Activated naive CD4-positive, alpha-beta T cell treated with anti-CD3 and anti-CD28 coated beads for 36 hours (primary cell): ENCODE results near the gene FAM120B. TPM values are rescaled to one million over a fixed set of nuclear protein-coding genes. Genes with fewer than 3 reads are reported as not detected.
A peak's percentile ranks its signal among the peaks of the same experiment; 100 is the strongest.

Experiments
- CTCF ChIA-PET: fragments of 350-600 bp; sonication (Branson Sonifier 250); formaldehyde crosslinking; loops from one replicate; lab custom pipeline; 2021; ENCODE audit warnings: antibody characterized with exemption; lab: Charles Lee
- DNase-seq: peaks from one replicate; pipeline ENCODE4 v3.0.0-alpha.2; 2020
- H3K27ac Mint-ChIP-seq: one replicate; pipeline ENCODE4 v1.8.0; 2021; ENCODE audit warnings: mild to moderate bottlenecking, mixed read lengths
- H3K27me3 Mint-ChIP-seq: one replicate; pipeline ENCODE4 v1.8.0; 2021; ENCODE audit warnings: low read depth, mixed read lengths
- H3K36me3 Mint-ChIP-seq: one replicate; pipeline ENCODE4 v1.8.0; 2021; ENCODE audit warnings: low read depth, mixed read lengths
- H3K4me1 Mint-ChIP-seq: one replicate; pipeline ENCODE4 v1.8.0; 2021; ENCODE audit warnings: low read depth, mixed read lengths
- H3K4me3 Mint-ChIP-seq: one replicate; pipeline ENCODE4 v1.8.0; 2021; ENCODE audit warnings: mild to moderate bottlenecking, moderate library complexity, mixed read lengths
- H3K9me3 Mint-ChIP-seq: one replicate; pipeline ENCODE4 v1.8.0; 2021; ENCODE audit warnings: mixed read lengths
- intact Hi-C: fragments of 100-400 bp; cut with micrococcal nuclease; formaldehyde crosslinking; loops from one replicate; pipeline ENCODE4 v1.15.1; 2023
- total RNA-seq, 2 experiments: library from RNA; stranded (reverse); gene quantifications; one replicate each; pipeline ENCODE4 v1.2.3, GENCODE V29; 2021

Gene FAM120B
- total RNA-seq, 2 experiments from 2014 or later = 15.5 to 16.1 TPM

DNA sequence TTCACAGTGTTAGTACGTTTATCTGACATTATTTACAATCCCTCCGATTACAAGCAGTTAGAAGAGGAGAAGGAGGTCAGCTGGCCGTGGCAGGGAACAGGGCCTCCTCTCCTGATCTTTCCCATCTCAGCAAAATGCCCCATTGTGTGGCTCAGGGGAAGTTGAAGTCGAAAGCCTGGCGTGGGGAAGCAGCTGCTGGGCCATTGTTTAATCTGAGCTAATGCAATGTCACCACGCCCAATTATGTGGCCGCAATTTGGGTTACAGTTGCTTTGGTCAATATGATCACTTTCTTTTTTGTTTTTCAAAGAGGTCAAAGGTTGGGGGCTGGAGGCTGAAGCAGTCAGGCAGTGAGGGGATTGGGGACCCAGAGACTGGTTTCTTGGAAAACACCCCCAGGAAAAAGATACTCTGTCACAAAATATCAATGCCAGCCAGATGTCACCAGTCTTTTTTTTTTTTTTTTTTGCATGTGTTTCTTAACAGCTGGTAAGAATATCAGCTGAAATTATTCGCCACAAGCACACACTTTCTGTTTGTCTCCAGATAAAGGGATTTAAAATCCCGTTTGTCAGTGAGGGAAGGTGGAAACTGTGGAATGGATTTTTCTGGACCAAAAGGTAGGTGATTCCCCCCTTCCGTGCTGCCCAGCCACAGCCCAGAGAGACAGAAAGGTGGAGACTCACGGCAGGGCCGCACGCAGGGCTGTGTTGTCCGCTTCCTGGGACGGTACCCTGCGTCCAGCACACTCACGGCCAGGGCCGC, 40.3 kb upstream of the FAM120B start:
- Mint-ChIP-seq H3K27me3 (no peaks in the 10 kb centered on the region), H3K36me3 (no peaks in the 10 kb centered on the region), H3K4me1 (peaks cover 2% of the 10 kb centered on the region), H3K27ac (no peak overlapping the region), H3K4me3 (no peak overlapping the region), H3K9me3 (no peaks in the 10 kb centered on the region)
- CTCF ChIA-PET = interaction anchor here (1.2 kb wide), 1 partner anchor 251 kb away, joined by 3 read pairs; no protein-coding TSS in a partner anchor
- no peak for DNase-seq
- intact Hi-C loops = no loop called here

DNA sequence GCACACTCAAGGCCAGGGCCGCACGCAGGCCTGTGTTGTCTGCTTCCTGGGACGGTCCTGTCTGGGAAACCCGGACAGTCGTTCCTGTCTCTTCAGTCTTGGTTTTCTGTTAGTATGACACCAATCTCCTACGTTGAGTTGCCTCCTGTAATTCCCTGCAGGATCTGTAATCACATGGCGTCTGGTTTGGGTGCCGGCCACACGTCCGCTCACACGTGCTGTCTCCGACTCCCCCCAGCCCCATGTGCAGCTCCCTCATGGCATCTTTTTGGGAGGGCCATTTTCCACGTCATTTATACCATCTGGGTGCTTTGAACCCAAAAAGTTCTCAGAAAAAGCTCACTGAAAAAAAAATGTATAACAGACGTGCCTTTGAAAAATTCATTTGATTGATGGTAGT, 38.9 kb upstream of the FAM120B start:
- intact Hi-C loops = no loop called here
- no peak overlapping the region for H3K27ac Mint-ChIP-seq
- no peaks in the 10 kb centered on the region for H3K27me3 Mint-ChIP-seq
- peaks cover 11% of the 10 kb centered on the region for H3K4me1 Mint-ChIP-seq
- DNase-seq = no peak
- no peaks in the 10 kb centered on the region for H3K36me3 Mint-ChIP-seq
- CTCF ChIA-PET = no interaction called here
- H3K4me3 Mint-ChIP-seq = no peak overlapping the region
- H3K9me3 Mint-ChIP-seq = no peaks in the 10 kb centered on the region

DNA sequence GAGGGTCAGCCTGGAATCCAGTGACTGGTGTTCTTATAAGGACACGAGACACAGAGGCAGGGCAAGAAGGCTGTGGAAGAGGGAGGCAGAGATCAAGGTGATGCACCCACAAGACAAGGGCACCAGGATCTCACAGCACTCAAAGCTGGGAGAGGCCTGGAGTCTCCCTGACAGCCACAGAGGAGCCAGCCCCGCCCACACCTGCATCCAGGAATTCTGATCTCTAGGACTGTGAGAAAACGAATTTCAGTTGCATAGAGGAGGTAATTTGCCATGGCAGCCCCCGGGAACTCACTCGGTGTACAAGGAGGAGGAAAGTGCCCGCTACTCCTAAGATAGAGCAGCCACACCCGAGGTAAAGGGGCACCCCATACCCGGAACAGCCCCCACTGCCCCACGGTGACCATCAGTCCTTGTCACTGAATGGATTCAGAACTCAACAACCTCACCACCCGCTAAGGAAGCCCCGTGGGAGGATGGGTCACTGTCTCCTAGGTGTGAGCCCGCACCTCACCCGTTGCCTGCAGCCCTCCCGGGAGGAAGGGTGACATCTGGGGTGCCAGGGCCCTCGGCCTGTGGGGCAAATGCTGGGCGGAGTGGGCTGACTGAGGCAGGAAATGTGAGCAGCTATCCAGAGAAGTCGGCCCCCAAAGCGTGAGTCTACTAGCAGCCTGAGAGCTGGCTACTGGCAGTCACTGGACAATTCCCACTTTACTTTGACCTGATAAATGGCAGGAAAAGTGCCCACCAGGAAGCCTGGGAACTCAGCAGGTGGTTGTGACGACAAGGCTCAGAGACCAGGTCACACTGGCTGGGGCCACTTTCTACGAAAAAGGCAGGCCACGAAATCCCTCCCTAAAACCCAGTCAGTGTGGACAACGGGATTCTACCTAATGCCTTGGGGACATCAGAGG, 38.1 kb upstream of the FAM120B start:
- CTCF ChIA-PET = no interaction called here
- Mint-ChIP-seq H3K36me3 (peaks cover under 1% of the 10 kb centered on the region), H3K27ac (no peak overlapping the region), H3K4me3 (no peak overlapping the region), H3K4me1 (peaks cover 11% of the 10 kb centered on the region), H3K9me3 (peaks cover under 1% of the 10 kb centered on the region), H3K27me3 (no peaks in the 10 kb centered on the region)
- intact Hi-C loops = no loop called here
- DNase-seq = no peak

DNA sequence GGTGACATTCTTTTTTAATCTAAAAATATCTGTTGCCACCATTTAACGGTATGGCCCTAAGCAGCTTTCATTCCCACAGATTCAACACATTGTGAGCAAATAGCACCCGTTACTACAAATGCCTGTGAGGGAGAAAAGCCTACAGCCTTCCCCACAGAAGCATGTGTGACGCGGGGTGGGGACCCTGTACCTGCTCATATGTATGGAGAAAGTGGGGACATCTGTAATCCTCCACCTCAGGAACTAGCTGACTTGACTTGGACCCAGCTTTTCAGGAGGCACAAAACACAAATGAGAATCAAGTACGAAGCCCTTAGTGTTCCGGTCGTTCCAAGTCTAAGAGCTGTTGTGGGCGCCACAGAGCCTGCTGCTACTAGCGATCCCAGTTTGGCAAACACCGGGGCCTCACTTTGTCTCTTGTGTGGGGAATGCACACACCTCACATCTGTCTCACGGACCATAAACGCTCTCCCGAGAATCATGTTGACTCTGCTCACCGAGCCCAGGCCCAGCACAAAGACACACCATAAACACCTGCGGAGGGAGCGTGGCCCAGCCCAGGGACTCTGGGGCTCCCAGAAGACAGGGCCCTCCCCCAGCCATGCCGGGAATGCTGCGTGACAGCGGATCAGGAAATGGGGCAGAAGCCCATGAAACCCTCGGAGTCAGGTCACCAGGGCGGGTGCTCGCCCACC, 37.3 kb upstream of the FAM120B start:
- H3K36me3 Mint-ChIP-seq = peaks cover 6% of the 10 kb centered on the region
- CTCF ChIA-PET = interaction anchor here (0.8 kb wide), 1 partner anchor 247 kb away, joined by 3 read pairs; no protein-coding TSS in a partner anchor
- DNase-seq = no peak
- intact Hi-C loops = no loop called here
- H3K27me3 Mint-ChIP-seq = no peaks in the 10 kb centered on the region
- peaks cover 11% of the 10 kb centered on the region for H3K4me1 Mint-ChIP-seq
- no peak overlapping the region for H3K27ac Mint-ChIP-seq
- no peak overlapping the region for H3K4me3 Mint-ChIP-seq
- peaks cover 9% of the 10 kb centered on the region for H3K9me3 Mint-ChIP-seq

DNA sequence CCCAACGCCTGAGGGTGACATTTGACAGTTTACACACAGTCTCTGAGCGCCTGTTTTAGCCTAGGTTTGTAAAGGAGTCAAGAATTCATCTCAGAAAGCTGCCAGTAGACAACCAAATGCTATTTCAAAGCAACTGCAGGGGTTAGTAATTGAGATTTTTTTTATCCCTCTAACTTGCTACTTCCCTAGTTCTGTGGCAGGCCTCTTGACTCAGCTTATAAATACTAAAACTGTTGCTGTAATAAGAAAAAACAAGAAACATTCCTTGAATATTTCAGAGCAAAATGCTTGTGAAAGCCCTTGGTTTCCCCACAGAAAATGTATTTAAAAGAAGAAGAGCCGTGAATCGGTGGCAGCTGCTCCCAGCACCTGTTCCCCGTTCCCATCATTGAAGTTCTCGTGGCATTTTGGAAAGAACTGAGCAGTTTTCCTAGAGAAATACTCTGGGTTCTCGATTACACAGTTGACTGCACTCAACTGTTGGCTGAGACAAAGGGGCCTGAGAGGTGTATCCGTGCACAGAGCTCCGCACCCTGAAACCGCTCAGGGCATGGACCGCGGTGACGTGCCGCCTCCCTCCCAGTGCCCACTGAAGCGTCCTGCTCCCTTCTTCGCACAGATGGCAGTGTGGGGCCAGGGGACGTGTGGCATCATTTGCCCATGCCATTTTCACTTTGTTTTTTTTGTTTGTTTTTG, 36.6 kb upstream of the FAM120B start:
- Mint-ChIP-seq H3K9me3 (peaks cover 13% of the 10 kb centered on the region), H3K27me3 (no peaks in the 10 kb centered on the region), H3K4me3 (no peak overlapping the region), H3K27ac (no peak overlapping the region), H3K36me3 (peaks cover 6% of the 10 kb centered on the region), H3K4me1 (peaks cover 11% of the 10 kb centered on the region)
- CTCF ChIA-PET = interaction anchor here (0.8 kb wide), 1 partner anchor 247 kb away, joined by 3 read pairs; no protein-coding TSS in a partner anchor
- no peak for DNase-seq
- intact Hi-C loops = no loop called here

DNA sequence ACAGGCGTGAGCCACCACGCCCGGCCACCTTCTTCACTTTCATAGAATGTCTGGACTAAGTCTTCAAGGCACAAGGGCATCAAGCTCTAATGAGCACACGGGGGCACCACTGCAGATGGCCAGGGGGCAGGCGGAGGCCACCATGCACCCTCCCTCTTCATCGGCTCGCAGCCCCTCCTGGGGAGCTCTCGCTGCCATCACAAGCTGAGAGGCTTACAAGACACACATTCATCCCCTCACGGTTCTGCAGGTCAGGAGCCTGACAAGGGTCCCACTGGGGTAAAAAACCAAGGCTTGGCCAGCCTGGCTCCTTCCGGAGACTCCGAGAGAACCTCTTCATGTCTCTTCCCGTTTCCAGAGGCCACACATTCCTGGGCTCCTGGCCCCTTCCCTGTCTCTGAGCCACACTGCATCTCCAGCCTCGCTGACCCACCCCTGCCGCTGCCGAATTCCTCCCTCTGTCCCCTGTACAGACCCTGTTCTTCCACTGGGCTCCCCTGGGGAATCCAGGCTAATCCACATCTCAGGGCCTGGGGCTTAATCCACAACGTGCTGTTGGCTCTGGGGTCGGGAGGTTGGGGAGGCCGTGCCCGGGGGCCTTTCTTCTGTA, 35.5 kb upstream of the FAM120B start:
- intact Hi-C loops = no loop called here
- H3K36me3 Mint-ChIP-seq = peaks cover 6% of the 10 kb centered on the region
- CTCF ChIA-PET = no interaction called here
- DNase-seq = no peak
- peak overlapping the region; percentile 78 for H3K27ac Mint-ChIP-seq
- H3K27me3 Mint-ChIP-seq = no peaks in the 10 kb centered on the region
- H3K4me3 Mint-ChIP-seq = peak overlapping the region; percentile 70
- H3K4me1 Mint-ChIP-seq = peaks cover 11% of the 10 kb centered on the region
- H3K9me3 Mint-ChIP-seq = peaks cover 20% of the 10 kb centered on the region

DNA sequence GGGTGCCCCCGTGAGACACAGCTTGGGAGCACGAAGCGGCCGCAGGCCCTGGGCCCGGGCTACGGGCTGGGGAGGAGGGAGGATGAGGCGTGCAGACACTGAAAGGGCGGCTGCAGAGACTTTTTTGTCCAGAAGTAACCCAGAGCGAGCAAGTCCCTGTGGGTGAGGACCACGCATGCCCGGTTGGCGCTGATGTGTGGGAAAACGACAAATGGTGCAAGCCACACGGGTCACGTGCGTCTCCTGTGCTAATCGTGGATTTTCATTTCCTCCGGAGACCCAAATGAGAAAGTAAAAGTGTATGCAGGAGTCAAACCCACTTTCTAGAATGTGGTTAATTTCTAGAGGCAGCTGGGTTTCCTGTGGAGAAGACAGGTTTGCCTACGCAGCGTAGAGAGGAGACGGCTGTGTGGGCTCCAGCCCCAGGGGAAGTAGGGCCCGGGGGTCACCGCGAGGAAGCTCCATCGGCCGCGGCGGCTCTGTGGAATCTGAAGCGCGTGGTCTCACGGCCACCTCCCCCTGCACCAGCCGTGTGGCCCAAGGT, 34.7 kb upstream of the FAM120B start:
- H3K27me3 Mint-ChIP-seq = no peaks in the 10 kb centered on the region
- peak overlapping the region; percentile 70 for H3K4me3 Mint-ChIP-seq
- peak; percentile 91 for DNase-seq
- CTCF ChIA-PET = interaction anchor here (0.9 kb wide), 1 partner anchor 20 kb away, joined by 4 read pairs; no protein-coding TSS in a partner anchor
- peak overlapping the region; percentile 78 for H3K27ac Mint-ChIP-seq
- intact Hi-C loops = loop anchor here (1.0 kb wide), 2 partner anchors 18 to 34 kb away; partner anchors contain the start of gene FAM120B
- H3K36me3 Mint-ChIP-seq = peaks cover 6% of the 10 kb centered on the region
- peaks cover 22% of the 10 kb centered on the region for H3K9me3 Mint-ChIP-seq
- H3K4me1 Mint-ChIP-seq = peaks cover 11% of the 10 kb centered on the region

DNA sequence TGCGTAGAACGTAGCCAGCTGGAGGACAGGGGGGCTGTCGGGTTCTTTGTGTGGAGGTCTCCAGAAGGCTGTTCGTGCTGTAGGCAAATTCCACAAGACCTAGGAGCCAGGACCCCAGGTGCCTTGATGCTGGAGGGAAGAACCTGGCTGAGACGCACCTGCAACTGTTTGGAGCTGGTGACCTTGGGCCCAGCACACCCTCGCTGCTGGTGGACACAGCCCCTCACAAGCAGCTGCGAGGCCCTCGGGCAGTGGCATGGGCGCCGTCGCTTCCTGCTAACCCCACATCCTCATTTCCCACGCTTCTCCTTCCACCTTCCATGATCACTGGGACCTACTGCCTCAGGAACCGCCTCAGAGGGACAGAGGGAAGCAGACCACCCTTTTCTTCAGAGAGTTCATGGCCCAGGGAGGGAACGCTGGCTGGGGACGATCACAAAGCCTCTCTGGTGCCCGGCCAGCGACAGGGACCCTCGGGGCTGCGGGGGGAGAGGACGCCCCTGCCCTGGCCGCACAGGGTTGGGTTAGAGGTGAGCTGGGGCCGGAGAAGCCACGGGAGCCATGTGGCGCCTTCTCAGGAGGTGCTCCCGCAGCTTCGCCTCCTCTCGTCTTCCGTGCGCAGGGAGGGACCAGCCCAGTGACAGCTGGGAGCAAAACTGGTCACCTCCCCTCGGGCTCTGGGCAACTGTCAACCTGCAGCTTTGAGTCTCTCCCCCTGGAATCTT, 34.1 kb upstream of the FAM120B start:
- Mint-ChIP-seq H3K9me3 (peaks cover 24% of the 10 kb centered on the region), H3K36me3 (peaks cover 8% of the 10 kb centered on the region), H3K27me3 (no peaks in the 10 kb centered on the region), H3K27ac (peak overlapping the region; percentile 78), H3K4me1 (peaks cover 14% of the 10 kb centered on the region), H3K4me3 (peak overlapping the region; percentile 70)
- CTCF ChIA-PET = interaction anchor here (0.9 kb wide), 1 partner anchor 19 kb away, joined by 4 read pairs; no protein-coding TSS in a partner anchor
- no peak for DNase-seq
- intact Hi-C loops = loop anchor here (1.0 kb wide), 2 partner anchors 18 to 34 kb away; partner anchors contain the start of gene FAM120B

DNA sequence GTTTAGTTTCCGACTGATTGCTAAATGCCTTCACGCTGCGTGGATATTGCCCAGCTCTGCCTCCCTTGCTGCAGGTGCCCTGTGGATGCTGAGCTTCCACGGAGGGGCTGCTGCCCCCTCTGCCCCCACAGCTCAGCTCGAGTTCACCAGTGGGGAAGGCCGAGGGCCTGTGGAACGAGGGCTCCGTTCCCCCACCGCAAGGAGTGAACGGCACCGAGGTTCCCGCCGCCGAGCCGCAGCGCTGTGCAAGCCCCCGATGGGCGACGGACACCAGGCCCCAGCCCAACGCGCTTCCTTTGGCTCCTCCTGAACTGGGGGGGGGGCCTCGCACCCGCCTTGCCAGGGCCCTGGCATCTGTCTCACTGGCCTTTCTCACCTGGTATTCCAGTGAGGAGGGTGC, 33.4 kb upstream of the FAM120B start:
- CTCF ChIA-PET = no interaction called here
- Mint-ChIP-seq H3K4me3 (no peak overlapping the region), H3K27ac (no peak overlapping the region), H3K27me3 (no peaks in the 10 kb centered on the region), H3K9me3 (peaks cover 24% of the 10 kb centered on the region), H3K4me1 (peaks cover 18% of the 10 kb centered on the region), H3K36me3 (peaks cover 8% of the 10 kb centered on the region)
- no peak for DNase-seq
- intact Hi-C loops = no loop called here

DNA sequence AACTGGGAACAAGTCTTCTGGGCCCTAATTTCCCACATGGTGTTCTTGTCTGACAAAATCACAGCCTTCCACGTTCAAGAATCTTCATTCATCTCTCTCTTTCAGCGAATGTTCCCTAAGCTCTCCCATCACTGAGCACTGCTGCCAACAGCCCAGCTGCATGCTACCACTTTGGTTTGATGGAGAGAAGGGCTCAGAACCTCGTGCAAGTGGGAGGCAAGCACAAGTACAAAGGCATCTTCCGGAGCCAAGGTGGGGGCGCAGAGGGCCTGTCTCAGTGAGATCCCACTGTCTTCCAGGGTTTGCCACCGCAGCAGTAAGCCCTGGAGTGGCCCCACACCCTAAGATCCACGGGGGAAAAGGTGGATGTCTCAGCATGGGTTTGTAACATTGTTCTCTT, 32.9 kb upstream of the FAM120B start:
- Mint-ChIP-seq H3K4me3 (no peak overlapping the region), H3K36me3 (peaks cover 8% of the 10 kb centered on the region), H3K4me1 (peaks cover 23% of the 10 kb centered on the region), H3K27ac (no peak overlapping the region), H3K9me3 (peaks cover 24% of the 10 kb centered on the region), H3K27me3 (no peaks in the 10 kb centered on the region)
- no peak for DNase-seq
- intact Hi-C loops = no loop called here
- CTCF ChIA-PET = no interaction called here
